GM18867 (cell line): Measurements from ENCODE around the gene SCG5.
A peak's percentile ranks its signal among the peaks of the same experiment; 100 is the strongest.

Experiments
- ATAC-seq: cut with Tn5 transposase; IDR thresholded peaks from one replicate; pipeline ENCODE4 v1.9.1; 2021; ENCODE audit warnings: mild to moderate bottlenecking, moderate library complexity; ENCODE audit not compliant: unreplicated experiment

The SCG5 gene

GRCh38 chr15:32718821-32719716 lies 77.6 kb downstream of the SCG5 start:
- no peak for ATAC-seq

- ATAC-seq: no peak
Observed at GRCh38 chr15:32721596-32721995, 80.1 kb downstream of the SCG5 start.

- no peak for ATAC-seq
Observed at GRCh38 chr15:32722136-32722535, 80.6 kb downstream of the SCG5 start.

- ATAC-seq: peak; percentile 94
Observed at GRCh38 chr15:32723171-32723948, 81.8 kb downstream of the SCG5 start.

GRCh38 chr15:32729700-32730395 lies 88.3 kb downstream of the SCG5 start:
- ATAC-seq: no peak

- ATAC-seq: no peak
Observed at GRCh38 chr15:32730677-32731654, 89.5 kb downstream of the SCG5 start.

- no peak for ATAC-seq
Observed at GRCh38 chr15:32732574-32733157, 91.2 kb downstream of the SCG5 start.

- no peak for ATAC-seq
Observed at GRCh38 chr15:32733281-32733680, 91.8 kb downstream of the SCG5 start.

- ATAC-seq: no peak
Observed at GRCh38 chr15:32735989-32736700, 94.6 kb downstream of the SCG5 start.

GRCh38 chr15:32736701-32737061 lies 95.2 kb downstream of the SCG5 start:
- no peak for ATAC-seq

- no peak for ATAC-seq
Observed at GRCh38 chr15:32737304-32737703, 95.8 kb downstream of the SCG5 start.

- no peak for ATAC-seq
Observed at GRCh38 chr15:32738666-32739065, 97.2 kb downstream of the SCG5 start.

- ATAC-seq: no peak
Observed at GRCh38 chr15:32739522-32740063, 98.1 kb downstream of the SCG5 start.

- no peak for ATAC-seq
Observed at GRCh38 chr15:32743411-32744140, 102.1 kb downstream of the SCG5 start.

- ATAC-seq: no peak
Observed at GRCh38 chr15:32746116-32746857, 104.8 kb downstream of the SCG5 start.
